AG04450 (cell line): ENCODE results near the gene PGK2. TPM values are rescaled to one million over a fixed set of nuclear protein-coding genes. Genes with fewer than 3 reads are reported as not detected.

Experiments used
- CTCF ChIA-PET: fragments of 300-600, 350-600 bp; formaldehyde crosslinking; extraction: SDS; loops from one replicate; lab custom pipeline; 2022; ENCODE audit warnings: antibody characterized with exemption, inconsistent platforms; lab: Charles Lee
- POLR2A ChIA-PET: fragments of 350-600 bp; formaldehyde crosslinking; extraction: SDS; loops from one replicate; lab custom pipeline; 2021; ENCODE audit warnings: antibody characterized with exemption, inconsistent platforms; lab: Yijun Ruan, JAX
- DNase-seq: peaks from one replicate; pipeline ENCODE4 v3.0.0-alpha.2; 2011; ENCODE audit warnings: low read depth, low spot score
- H3K27ac ChIP-seq: one replicate; pipeline ENCODE4 v1.5.1; 2012; ENCODE audit warnings: low read depth, low read length, control low read depth
- H3K27me3 ChIP-seq: one replicate; pipeline ENCODE4 v1.6.0; 2012; ENCODE audit warnings: low read length; ENCODE audit not compliant: control insufficient read depth, insufficient read depth
- H3K4me3 ChIP-seq: 2 replicates; pipeline ENCODE4 v1.5.1; 2011; ENCODE audit warnings: mild to moderate bottlenecking, low read depth, low read length, control low read depth
- H3K9me3 ChIP-seq: 2 replicates; pipeline ENCODE4 v1.5.1; 2012; ENCODE audit warnings: low read length; ENCODE audit not compliant: control insufficient read depth, insufficient read depth
- CTCF ChIP-seq: IDR thresholded peaks from 2 replicates; pipeline ENCODE4 v1.5.1; 2011; ENCODE audit warnings: low read depth, low read length, control low read depth, inconsistent platforms
- polyA plus RNA-seq: library from polyadenylated mRNA; depleted of rRNA; stranded (reverse); fragments of >200 nt; gene quantifications from 2 replicates; pipeline ENCODE4 v1.2.3, GENCODE V29; 2011; rRNA removed

The PGK2 gene
- polyA plus RNA-seq, 1 experiment, result not detected

GRCh38 chr6:49743429-49743828 is 43.7 kb downstream of the PGK2 start:
- Histone ChIP-seq H3K9me3 (no peaks in the 10 kb centered on the region), H3K4me3 (no peak overlapping the region), H3K27me3 (no peaks in the 10 kb centered on the region), H3K27ac (no peak overlapping the region)
- TF ChIP-seq CTCF, result no peak
- no peak for DNase-seq
- ChIA-PET POLR2A (no interaction called here), CTCF (no interaction called here)

GRCh38 chr6:49739423-49739822 is 47.7 kb downstream of the PGK2 start:
- TF ChIP-seq CTCF, result no peak
- Histone ChIP-seq H3K27me3 (no peaks in the 10 kb centered on the region), H3K4me3 (no peak overlapping the region), H3K27ac (no peak overlapping the region), H3K9me3 (no peaks in the 10 kb centered on the region)
- ChIA-PET POLR2A (no interaction called here), CTCF (no interaction called here)
- no peak for DNase-seq

- H3K27ac ChIP-seq, result no peak overlapping the region
- DNase-seq, result no peak
- ChIA-PET CTCF (no interaction called here), POLR2A (no interaction called here)
- no peak for TF ChIP-seq CTCF
- no peaks in the 10 kb centered on the region for H3K9me3 ChIP-seq
- no peak overlapping the region for H3K4me3 ChIP-seq
- H3K27me3 ChIP-seq, result no peaks in the 10 kb centered on the region
Observed at GRCh38 chr6:49736017-49736508, 51.0 kb downstream of the PGK2 start.

Other genes with a start within 250 kb of the PGK2 start
- not detected in 2 replicates for gene C6orf141, start 236.6 kb downstream of the PGK2 start, polyA plus RNA-seq
- gene RHAG, start 150.4 kb downstream of the PGK2 start, polyA plus RNA-seq, result not detected in 2 replicates
- gene CRISP2, start 73.7 kb downstream of the PGK2 start, polyA plus RNA-seq, result not detected in 2 replicates
- not detected in 2 replicates for gene CRISP3, start 42.9 kb downstream of the PGK2 start, polyA plus RNA-seq
- not detected in 2 replicates for gene CRISP1, start 79.2 kb upstream of the PGK2 start, polyA plus RNA-seq
- not detected in 2 replicates for gene DEFB114, start 176.9 kb upstream of the PGK2 start, polyA plus RNA-seq
- gene DEFB113, start 182.3 kb upstream of the PGK2 start, polyA plus RNA-seq, result not detected in 2 replicates
- not detected in 2 replicates for gene DEFB110, start 234.7 kb upstream of the PGK2 start, polyA plus RNA-seq